PFSK-1 (cell line): ENCODE data around the gene PLA2G4C.

Source experiments
- FOXP2 ChIP-seq: optimal IDR thresholded peaks from 2 replicates; pipeline ENCODE3; 2011; ENCODE audit warnings: borderline replicate concordance, control low read depth, inconsistent platforms; ENCODE audit not compliant: insufficient read depth; ENCODE audit errors: extremely low read length, extremely low read depth
- POLR2AphosphoS5 ChIP-seq: IDR thresholded peaks from 2 replicates; pipeline ENCODE4 v1.6.1; 2012; ENCODE audit warnings: low read depth, mild to moderate bottlenecking, control low read depth, low read length, moderate library complexity
- REST ChIP-seq, 2 experiments: IDR thresholded peaks; 2 replicates each; pipeline versions ENCODE4 v1.6.1 to v1.8.0; 2011 to 2012; ENCODE audit warnings: low read depth in 2 of 2, low read length in 2 of 2, control low read depth in 1 of 2, inconsistent platforms in 1 of 2, mild to moderate bottlenecking in 1 of 2, moderate library complexity in 1 of 2; ENCODE audit not compliant: insufficient read depth in 1 of 2
- SIN3A ChIP-seq: IDR thresholded peaks from 2 replicates; pipeline ENCODE4 v1.6.1; 2012; ENCODE audit warnings: mild to moderate bottlenecking, low read length, moderate library complexity, borderline replicate concordance; ENCODE audit not compliant: insufficient read depth
- TAF1 ChIP-seq: IDR thresholded peaks from 2 replicates; pipeline ENCODE4 v1.6.1; 2012; ENCODE audit warnings: low read length, control low read depth, borderline replicate concordance; ENCODE audit not compliant: insufficient read depth

Gene PLA2G4C

GRCh38 chr19:48113190-48113917 is 2.7 kb upstream of the PLA2G4C start:
- TF ChIP-seq REST (IDR thresholded peaks at IDR 0.05; ENCODE audit: insufficient read depth in 1 of 2, low read depth in 2 of 2, low read length in 2 of 2) = no peak
- no peak for TF ChIP-seq SIN3A
- no peak for TF ChIP-seq FOXP2
- TF ChIP-seq TAF1 = no peak
- no peak for TF ChIP-seq POLR2AphosphoS5

- TF ChIP-seq SIN3A = no peak
- no peak for TF ChIP-seq FOXP2
Observed at GRCh38 chr19:48111280-48111679, 663 bp upstream of the PLA2G4C start.

GRCh38 chr19:48108997-48109782 is 1.4 kb downstream of the PLA2G4C start:
- TF ChIP-seq FOXP2 (no peak), POLR2AphosphoS5 (no peak), TAF1 (no peak), SIN3A (no peak), REST (IDR thresholded peaks at IDR 0.05; ENCODE audit: insufficient read depth in 1 of 2, low read depth in 2 of 2, low read length in 2 of 2) (no peak)

GRCh38 chr19:48103922-48104321 is 6.7 kb downstream of the PLA2G4C start:
- TF ChIP-seq REST (IDR thresholded peaks at IDR 0.05; ENCODE audit: insufficient read depth in 1 of 2, low read depth in 2 of 2, low read length in 2 of 2) (no peak), POLR2AphosphoS5 (no peak), FOXP2 (no peak), TAF1 (no peak), SIN3A (no peak)

GRCh38 chr19:48102870-48103751 is 7.5 kb downstream of the PLA2G4C start:
- TF ChIP-seq REST (IDR thresholded peaks at IDR 0.05; ENCODE audit: insufficient read depth in 1 of 2, low read depth in 2 of 2, low read length in 2 of 2) = no peak
- no peak for TF ChIP-seq FOXP2
